ENCODE data around the gene LRRC4C. TPM values are rescaled to one million over a fixed set of nuclear protein-coding genes. Genes with fewer than 3 reads are reported as not detected.
"Not testable (repeated sequence)": the region's sequence is repeated elsewhere in the genome, so short reads cannot be mapped to it uniquely, and the experiment has no call there.

Gene LRRC4C
- polyA plus RNA-seq, 1 donor = 3.9 TPM

DNA sequence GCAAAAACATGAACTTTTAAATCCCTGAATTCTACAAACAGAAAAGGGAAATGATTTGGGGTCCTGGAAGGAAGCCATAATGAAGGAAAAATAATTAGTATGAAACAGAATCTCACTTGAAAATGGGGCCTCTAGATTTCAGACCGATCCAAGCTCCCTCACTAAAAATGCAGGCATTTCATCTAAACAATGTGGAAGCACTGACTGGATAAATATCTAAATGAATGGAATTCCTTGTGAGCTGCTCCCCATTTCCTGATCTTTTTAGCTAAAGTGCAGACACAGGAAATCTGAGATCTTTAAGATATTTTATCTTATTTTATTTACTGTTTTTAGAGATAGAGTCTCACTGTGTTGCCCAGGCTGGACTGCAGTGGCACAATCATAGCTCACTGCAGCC, 1255.8 kb downstream of the LRRC4C start:
- no peaks in the 10 kb centered on the region for H3K36me3 ChIP-seq (ENCODE audit: control insufficient read depth, insufficient read depth, low read length)
- no peak overlapping the region for H3K27ac ChIP-seq (ENCODE audit: low read length)
- H3K4me1 ChIP-seq (ENCODE audit: control insufficient read depth, insufficient read depth, low read length) = no peaks in the 10 kb centered on the region
- no CpG with 5 or more reads among the region's 1 CpG for WGBS (ENCODE audit: insufficient coverage, low lambda C conversion rate)
- H3K27me3 ChIP-seq (ENCODE audit: control insufficient read depth, insufficient read depth, low read length) = no peaks in the 10 kb centered on the region
- no peak for DNase-seq
- no peaks in the 10 kb centered on the region for H3K9me3 ChIP-seq (ENCODE audit: control insufficient read depth, low read depth, low read length)
- no peak overlapping the region for H3K4me3 ChIP-seq (ENCODE audit: low read length)

DNA sequence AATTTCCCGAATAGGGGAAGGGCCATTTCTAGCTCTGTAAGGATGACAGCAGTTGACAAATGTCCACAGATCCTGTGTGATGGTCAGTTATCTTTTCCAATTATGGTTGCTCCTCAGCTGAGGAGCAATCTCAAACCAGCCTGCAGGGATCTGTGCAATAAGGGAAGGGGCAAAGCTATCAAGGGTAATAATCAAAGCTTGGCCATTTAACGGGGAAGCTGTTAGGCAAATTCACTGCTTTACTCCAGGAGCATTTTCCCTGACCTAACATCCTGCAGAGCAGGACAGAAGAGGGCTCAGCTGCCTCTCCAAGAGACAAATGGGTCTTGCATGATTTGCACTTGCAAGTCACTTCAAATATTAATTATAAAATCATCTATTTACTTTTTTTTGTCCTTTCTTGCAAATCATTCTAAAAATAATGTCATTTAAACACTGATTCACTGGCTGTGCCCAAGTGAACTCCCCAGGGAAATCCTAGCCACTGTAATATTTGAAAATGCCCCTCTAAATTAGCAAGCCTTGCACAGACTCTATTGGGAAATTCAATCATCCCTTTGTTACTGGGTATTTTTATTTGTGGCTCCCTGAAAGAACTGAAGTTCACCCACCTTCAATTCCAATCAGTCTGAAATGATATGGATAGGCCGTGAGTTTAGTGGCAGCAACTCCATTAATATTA, 1256.7 kb downstream of the LRRC4C start:
- Histone ChIP-seq H3K36me3 (ENCODE audit: control insufficient read depth, insufficient read depth, low read length) (no peaks in the 10 kb centered on the region), H3K4me1 (ENCODE audit: control insufficient read depth, insufficient read depth, low read length) (no peaks in the 10 kb centered on the region), H3K4me3 (ENCODE audit: low read length) (no peak overlapping the region), H3K9me3 (ENCODE audit: control insufficient read depth, low read depth, low read length) (no peaks in the 10 kb centered on the region), H3K27ac (ENCODE audit: low read length) (no peak overlapping the region), H3K27me3 (ENCODE audit: control insufficient read depth, insufficient read depth, low read length) (no peaks in the 10 kb centered on the region)
- whole genome bisulfite sequencing (ENCODE audit: insufficient coverage, low lambda C conversion rate) = no CpG with 5 or more reads among the region's 3 CpGs
- no peak for DNase-seq

DNA sequence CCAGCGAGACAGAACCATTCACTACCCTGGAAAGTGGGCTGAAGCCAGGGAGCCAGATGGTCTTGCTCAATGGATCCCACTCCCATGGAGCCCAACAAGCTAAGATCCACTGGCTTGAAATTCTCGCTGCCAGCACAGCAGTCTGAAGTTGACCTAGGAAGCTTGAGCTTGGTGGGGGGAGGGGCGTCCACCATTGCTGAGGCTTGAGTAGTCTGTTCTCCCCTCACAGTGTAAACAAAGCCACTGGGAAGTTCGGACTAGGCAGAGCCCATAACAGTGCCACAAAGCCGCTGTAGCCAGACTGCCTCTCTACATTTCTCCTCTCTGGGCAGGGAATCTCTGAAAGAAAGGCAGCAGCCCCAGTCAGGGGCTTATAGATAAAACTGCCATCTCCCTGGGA, 1266.9 kb downstream of the LRRC4C start:
- not testable (repeated sequence) for H3K4me3 ChIP-seq (ENCODE audit: low read length); H3K27ac ChIP-seq (ENCODE audit: low read length); H3K9me3 ChIP-seq (ENCODE audit: control insufficient read depth, low read depth, low read length); H3K36me3 ChIP-seq (ENCODE audit: control insufficient read depth, insufficient read depth, low read length); H3K4me1 ChIP-seq (ENCODE audit: control insufficient read depth, insufficient read depth, low read length); H3K27me3 ChIP-seq (ENCODE audit: control insufficient read depth, insufficient read depth, low read length); DNase-seq
- no CpG with 5 or more reads among the region's 5 CpGs for WGBS (ENCODE audit: insufficient coverage, low lambda C conversion rate)

DNA sequence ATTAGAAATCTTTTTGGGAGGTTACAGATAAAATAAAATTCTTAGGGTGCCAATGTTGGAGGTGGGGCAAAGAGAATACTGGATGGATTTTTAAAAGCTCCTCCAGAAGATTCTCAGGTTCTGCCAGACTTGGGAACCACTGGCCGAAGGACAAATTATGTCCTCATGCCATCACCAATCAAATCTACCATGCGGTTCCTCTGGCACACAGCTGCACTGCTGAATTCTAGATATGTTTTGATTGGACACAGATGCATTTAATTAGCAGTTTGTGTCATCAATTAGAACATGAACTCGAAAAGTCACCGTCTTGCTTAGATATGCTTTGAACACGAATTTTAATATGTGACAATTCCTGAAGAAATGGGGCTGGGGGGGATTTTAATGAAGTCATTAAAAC, 1269.2 kb downstream of the LRRC4C start:
- DNase-seq = no peak
- H3K4me3 ChIP-seq (ENCODE audit: low read length) = no peak overlapping the region
- 40% methylated on average over 1 of the region's 5 CpGs for WGBS (ENCODE audit: insufficient coverage, low lambda C conversion rate)
- no peak overlapping the region for H3K27ac ChIP-seq (ENCODE audit: low read length)
- no peaks in the 10 kb centered on the region for H3K9me3 ChIP-seq (ENCODE audit: control insufficient read depth, low read depth, low read length)
- no peaks in the 10 kb centered on the region for H3K36me3 ChIP-seq (ENCODE audit: control insufficient read depth, insufficient read depth, low read length)
- no peaks in the 10 kb centered on the region for H3K4me1 ChIP-seq (ENCODE audit: control insufficient read depth, insufficient read depth, low read length)
- H3K27me3 ChIP-seq (ENCODE audit: control insufficient read depth, insufficient read depth, low read length) = no peaks in the 10 kb centered on the region

DNA sequence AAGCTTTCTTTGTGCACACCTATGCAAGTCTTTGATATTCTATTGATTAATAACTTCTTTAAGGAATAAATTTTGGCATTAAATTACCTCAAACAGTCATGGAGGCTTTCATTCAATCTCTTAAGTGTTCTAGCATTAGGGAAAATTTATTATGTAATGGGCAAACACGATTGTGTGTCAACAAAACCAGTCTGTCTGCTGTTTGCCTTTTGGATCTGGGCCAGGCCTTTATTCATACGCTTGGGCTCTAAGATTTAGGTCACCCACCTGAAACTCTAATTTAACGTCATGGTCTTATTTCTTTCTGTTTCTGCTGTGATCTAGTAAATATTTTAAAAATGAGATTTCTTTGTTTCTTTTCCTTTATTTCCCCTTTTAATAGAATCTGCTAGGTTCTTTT, 1270.6 kb downstream of the LRRC4C start:
- DNase-seq = no peak
- H3K9me3 ChIP-seq (ENCODE audit: control insufficient read depth, low read depth, low read length) = no peaks in the 10 kb centered on the region

DNA sequence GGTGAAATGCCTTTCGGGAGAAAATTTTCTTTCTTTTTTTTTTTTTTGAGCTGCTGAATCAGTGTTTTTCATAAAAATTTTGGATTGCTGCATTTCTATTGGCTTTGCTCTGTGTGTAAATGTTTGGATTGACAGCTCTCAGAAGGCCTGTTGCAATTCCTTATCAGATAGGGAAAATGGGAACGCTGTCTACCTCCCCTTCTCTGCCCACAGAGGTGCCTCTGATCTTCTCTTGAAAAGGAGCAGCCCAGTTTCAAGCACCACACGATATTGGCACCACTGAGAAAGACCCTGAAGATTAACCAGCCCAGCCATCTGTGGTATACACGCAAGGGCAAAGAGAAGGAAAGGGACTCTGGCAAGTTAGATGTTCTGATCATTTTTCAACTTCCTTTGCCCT, 1272.2 kb downstream of the LRRC4C start:
- no CpG with 5 or more reads among the region's 4 CpGs for WGBS (ENCODE audit: insufficient coverage, low lambda C conversion rate)
- Histone ChIP-seq H3K27ac (ENCODE audit: low read length) (no peak overlapping the region), H3K36me3 (ENCODE audit: control insufficient read depth, insufficient read depth, low read length) (no peaks in the 10 kb centered on the region)

More for the DNA sequence above, 1270.6 kb downstream of the LRRC4C start:
- Histone ChIP-seq H3K27me3 (ENCODE audit: control insufficient read depth, insufficient read depth, low read length) (no peaks in the 10 kb centered on the region), H3K36me3 (ENCODE audit: control insufficient read depth, insufficient read depth, low read length) (no peaks in the 10 kb centered on the region), H3K4me3 (ENCODE audit: low read length) (no peak overlapping the region), H3K4me1 (ENCODE audit: control insufficient read depth, insufficient read depth, low read length) (no peaks in the 10 kb centered on the region), H3K27ac (ENCODE audit: low read length) (no peak overlapping the region)
- 51% methylated on average over 3 of the region's 3 CpGs for WGBS (ENCODE audit: insufficient coverage, low lambda C conversion rate)

DNA sequence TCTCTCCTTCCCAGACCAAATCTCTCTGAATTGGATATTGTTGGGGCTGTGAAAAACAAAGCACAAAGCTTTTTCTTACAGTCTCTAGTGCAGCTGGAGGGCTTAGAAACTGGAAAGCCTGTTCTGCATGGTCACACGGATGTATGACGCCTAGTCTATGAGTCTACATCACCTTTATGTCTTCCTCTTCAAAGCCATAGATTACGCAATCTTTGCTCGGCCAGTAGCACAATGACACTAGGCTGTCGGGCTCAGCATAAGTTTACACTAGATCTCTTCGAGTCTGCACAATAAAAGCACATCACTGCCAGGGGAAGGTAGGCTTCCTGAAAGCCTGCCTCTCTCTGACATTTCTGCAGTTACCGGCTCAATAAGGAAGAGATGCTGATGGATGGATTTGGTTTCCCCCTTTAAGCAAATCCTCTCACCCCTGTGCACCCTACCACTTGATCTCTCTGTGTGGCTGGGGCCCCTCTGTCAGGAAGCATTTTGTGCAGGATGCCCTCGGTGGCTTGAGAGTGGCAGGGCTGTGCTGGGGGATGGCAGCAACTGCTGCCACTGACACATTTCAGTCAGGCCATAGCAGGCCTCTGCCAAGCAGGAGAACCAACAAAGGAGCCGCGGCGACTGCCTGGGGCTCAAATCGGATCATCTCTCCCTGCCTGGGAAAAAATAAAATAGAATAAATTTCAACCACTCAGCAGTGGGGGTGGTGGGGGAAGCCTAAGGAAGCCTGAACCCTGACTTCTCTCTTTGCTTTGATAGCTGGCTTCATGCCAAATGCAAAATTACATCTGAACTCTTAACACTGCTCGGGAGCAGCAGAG, 1272.8 kb downstream of the LRRC4C start:
- DNase-seq = no peak
- Histone ChIP-seq H3K4me1 (ENCODE audit: control insufficient read depth, insufficient read depth, low read length) (no peaks in the 10 kb centered on the region), H3K27me3 (ENCODE audit: control insufficient read depth, insufficient read depth, low read length) (no peaks in the 10 kb centered on the region), H3K4me3 (ENCODE audit: low read length) (no peak overlapping the region), H3K27ac (ENCODE audit: low read length) (no peak overlapping the region), H3K9me3 (ENCODE audit: control insufficient read depth, low read depth, low read length) (no peaks in the 10 kb centered on the region), H3K36me3 (ENCODE audit: control insufficient read depth, insufficient read depth, low read length) (no peaks in the 10 kb centered on the region)
- WGBS (ENCODE audit: insufficient coverage, low lambda C conversion rate) = 50% methylated on average over 2 of the region's 13 CpGs

More for the DNA sequence above, 1272.2 kb downstream of the LRRC4C start:
- DNase-seq = no peak
- Histone ChIP-seq H3K4me1 (ENCODE audit: control insufficient read depth, insufficient read depth, low read length) (no peaks in the 10 kb centered on the region), H3K4me3 (ENCODE audit: low read length) (no peak overlapping the region), H3K9me3 (ENCODE audit: control insufficient read depth, low read depth, low read length) (no peaks in the 10 kb centered on the region), H3K27me3 (ENCODE audit: control insufficient read depth, insufficient read depth, low read length) (no peaks in the 10 kb centered on the region)

DNA sequence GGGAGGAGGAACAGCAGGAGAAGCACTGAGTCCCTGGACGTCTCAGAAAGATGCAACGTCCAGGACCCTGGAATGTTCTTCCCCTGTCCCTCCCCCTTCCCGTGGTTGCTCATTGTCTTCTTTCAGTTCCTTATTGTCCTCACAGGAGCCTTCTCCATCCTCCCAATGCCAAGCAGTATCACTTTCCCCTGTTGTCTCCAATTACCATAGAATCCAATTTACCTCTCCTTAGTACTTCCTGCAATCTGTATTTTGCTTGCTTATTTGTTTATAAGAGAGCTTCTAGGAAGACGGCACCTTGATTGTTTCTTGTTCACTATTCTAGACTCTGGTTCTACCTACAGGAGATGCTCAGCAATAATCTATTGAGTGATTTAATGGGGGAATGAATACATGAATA, 1273.7 kb downstream of the LRRC4C start:
- no peak for DNase-seq
- no peaks in the 10 kb centered on the region for H3K4me1 ChIP-seq (ENCODE audit: control insufficient read depth, insufficient read depth, low read length)
- no peaks in the 10 kb centered on the region for H3K27me3 ChIP-seq (ENCODE audit: control insufficient read depth, insufficient read depth, low read length)
- WGBS (ENCODE audit: insufficient coverage, low lambda C conversion rate) = no CpG with 5 or more reads among the region's 4 CpGs
- no peaks in the 10 kb centered on the region for H3K9me3 ChIP-seq (ENCODE audit: control insufficient read depth, low read depth, low read length)
- no peaks in the 10 kb centered on the region for H3K36me3 ChIP-seq (ENCODE audit: control insufficient read depth, insufficient read depth, low read length)
- no peak overlapping the region for H3K27ac ChIP-seq (ENCODE audit: low read length)
- no peak overlapping the region for H3K4me3 ChIP-seq (ENCODE audit: low read length)

DNA sequence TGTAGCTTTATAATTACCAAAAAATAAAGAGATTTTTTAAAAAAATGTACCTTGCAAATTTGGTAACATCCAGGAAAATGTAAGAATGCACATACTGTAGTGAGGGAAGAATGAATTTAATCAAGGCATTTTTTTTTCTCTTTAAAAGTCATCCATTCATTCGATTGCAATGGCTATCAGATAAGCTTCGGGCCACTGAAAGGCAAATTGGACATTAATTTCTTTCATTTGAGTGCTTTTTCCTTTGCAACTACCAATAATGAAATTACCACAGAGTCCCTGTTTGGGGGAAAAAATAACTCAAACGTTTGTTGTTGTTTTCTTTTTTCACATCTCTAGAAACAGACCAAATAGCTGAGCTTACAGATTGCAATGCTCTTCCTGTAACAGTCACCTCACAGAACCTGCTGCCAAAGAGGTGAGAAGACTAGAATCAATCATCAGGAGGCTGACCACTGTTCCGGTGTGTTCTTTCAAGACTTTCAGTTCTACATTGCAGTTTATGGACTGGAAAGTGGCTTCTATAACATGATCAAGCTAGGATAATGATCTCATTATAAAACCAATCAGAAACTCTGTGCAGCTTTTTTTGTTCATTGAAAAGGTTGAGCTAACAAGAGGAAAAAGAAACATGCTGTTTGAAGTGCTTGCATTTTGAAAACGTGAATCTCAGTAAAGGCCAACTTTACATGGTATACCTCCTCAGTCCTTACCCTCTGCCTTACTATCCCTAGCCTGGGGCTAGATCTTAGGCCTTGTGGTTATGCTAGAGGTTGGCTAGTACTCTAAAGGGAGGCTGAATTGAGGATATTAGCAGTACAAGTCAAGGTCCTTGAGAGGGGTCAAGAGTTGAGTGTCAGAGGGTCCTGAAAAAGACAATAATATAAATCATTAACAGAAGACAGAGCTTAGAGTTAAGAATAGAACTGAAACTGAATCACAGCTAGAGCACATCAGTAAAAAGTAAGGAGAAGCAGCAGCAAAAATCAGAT, 1276.1 kb downstream of the LRRC4C start:
- DNase-seq = no peak
- Histone ChIP-seq H3K27ac (ENCODE audit: low read length) (no peak overlapping the region), H3K36me3 (ENCODE audit: control insufficient read depth, insufficient read depth, low read length) (no peaks in the 10 kb centered on the region), H3K4me1 (ENCODE audit: control insufficient read depth, insufficient read depth, low read length) (no peaks in the 10 kb centered on the region), H3K4me3 (ENCODE audit: low read length) (no peak overlapping the region), H3K27me3 (ENCODE audit: control insufficient read depth, insufficient read depth, low read length) (no peaks in the 10 kb centered on the region), H3K9me3 (ENCODE audit: control insufficient read depth, low read depth, low read length) (no peaks in the 10 kb centered on the region)
- WGBS (ENCODE audit: insufficient coverage, low lambda C conversion rate) = 72% methylated on average over 3 of the region's 5 CpGs

DNA sequence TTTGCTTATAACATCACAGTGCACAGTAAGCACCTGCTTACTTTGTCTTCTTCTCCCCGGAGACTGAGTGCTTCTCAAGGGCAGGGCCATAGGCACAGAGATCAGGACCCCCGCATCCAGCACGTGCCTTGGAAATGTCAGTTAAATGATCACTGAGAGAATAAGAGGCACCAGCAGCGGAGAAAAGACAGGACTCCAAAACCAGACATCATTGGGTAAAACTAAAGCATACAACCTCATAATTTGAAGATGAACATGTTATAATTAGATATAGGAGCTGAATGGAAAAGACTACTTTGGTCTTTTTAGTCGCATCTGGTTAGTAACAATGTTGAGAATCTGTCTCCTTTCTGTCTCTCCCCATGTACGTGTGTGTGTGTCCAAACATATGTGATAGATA, 1279.9 kb downstream of the LRRC4C start:
- H3K9me3 ChIP-seq (ENCODE audit: control insufficient read depth, low read depth, low read length) = no peaks in the 10 kb centered on the region
- no peak for DNase-seq

More for the DNA sequence above, 1279.9 kb downstream of the LRRC4C start:
- H3K4me3 ChIP-seq (ENCODE audit: low read length) = no peak overlapping the region
- H3K4me1 ChIP-seq (ENCODE audit: control insufficient read depth, insufficient read depth, low read length) = no peaks in the 10 kb centered on the region
- WGBS (ENCODE audit: insufficient coverage, low lambda C conversion rate) = 83% methylated on average over 1 of the region's 6 CpGs
- no peaks in the 10 kb centered on the region for H3K27me3 ChIP-seq (ENCODE audit: control insufficient read depth, insufficient read depth, low read length)
- no peak overlapping the region for H3K27ac ChIP-seq (ENCODE audit: low read length)
- H3K36me3 ChIP-seq (ENCODE audit: control insufficient read depth, insufficient read depth, low read length) = no peaks in the 10 kb centered on the region

All from large intestine (tissue), 3 donors.